H1 (cell line): Measurements from ENCODE around the gene IL26. TPM values are rescaled to one million over a fixed set of nuclear protein-coding genes. Genes with fewer than 3 reads are reported as not detected.

Experiments used
- CTCF ChIA-PET: fragments of 300-600 bp; sonication (Branson Sonifier 250); formaldehyde crosslinking; loops from one replicate; lab custom pipeline; 2021; ENCODE audit not compliant: partially characterized antibody; lab: Charles Lee
- POLR2A ChIA-PET: fragments of 300-600 bp; sonication (Branson Sonifier 250); formaldehyde crosslinking; loops from one replicate; lab custom pipeline; 2021; ENCODE audit warnings: inconsistent platforms; ENCODE audit not compliant: partially characterized antibody; lab: Charles Lee
- DNase-seq, 2 experiments: peaks; one replicate each; pipeline versions ENCODE4 v3.0.0 to v3.0.0-alpha.2; 2010 to 2022; ENCODE audit warnings: low spot score in 2 of 2, low read depth in 1 of 2, mixed read lengths in 1 of 2
- FAIRE-seq: peaks from 2 replicates; lab custom pipeline; 2011; peaks lifted over from hg19 to GRCh38; lab: Jason Lieb, UNC
- H2AFZ ChIP-seq: 2 replicates; pipeline ENCODE4 v1.8.1; 2012; ENCODE audit warnings: low read length, inconsistent platforms
- H2AK5ac ChIP-seq: 2 replicates; pipeline ENCODE4 v1.6.1; 2013; ENCODE audit warnings: low read depth, low read length
- H2BK120ac ChIP-seq: replicated peaks from 2 replicates; pipeline ENCODE3; 2013; ENCODE audit warnings: low read depth, low read length, inconsistent platforms
- H2BK12ac ChIP-seq: 2 replicates; pipeline ENCODE4 v1.6.1; 2013; ENCODE audit warnings: low read depth, low read length
- H2BK15ac ChIP-seq: 2 replicates; pipeline ENCODE4 v1.6.1; 2013; ENCODE audit warnings: low read length
- H2BK20ac ChIP-seq: 2 replicates; pipeline ENCODE4 v1.6.1; 2013; ENCODE audit warnings: low read length
- H2BK5ac ChIP-seq: 2 replicates; pipeline ENCODE4 v1.6.1; 2013; ENCODE audit warnings: low read depth, low read length
- H3K14ac ChIP-seq: 2 replicates; pipeline ENCODE4 v1.6.1; 2013; ENCODE audit warnings: inconsistent platforms; ENCODE audit not compliant: insufficient read length
- H3K18ac ChIP-seq: 2 replicates; pipeline ENCODE4 v1.6.1; 2013; ENCODE audit warnings: low read length; ENCODE audit errors: extremely low read depth
- H3K23ac ChIP-seq: 2 replicates; pipeline ENCODE4 v1.6.1; 2013; ENCODE audit warnings: inconsistent platforms; ENCODE audit not compliant: insufficient read length
- H3K23me2 ChIP-seq: 2 replicates; pipeline ENCODE4 v1.6.1; 2013; ENCODE audit warnings: low read depth, low read length
- H3K27ac ChIP-seq: 2 replicates; pipeline ENCODE4 v1.6.1; 2011; ENCODE audit warnings: low read depth, low read length, inconsistent platforms
- H3K27me3 ChIP-seq, 4 experiments: replicated peaks in 1 of 4; 1 replicate in 1 of 4; 2 replicates in 3 of 4; pipeline versions ENCODE4 v1.6.1 to v1.8.1; 2011 to 2013; ENCODE audit warnings: low read length in 3 of 4, mild to moderate bottlenecking in 3 of 4, inconsistent platforms in 2 of 4, mixed read lengths in 2 of 4, moderate library complexity in 1 of 4; ENCODE audit not compliant: control insufficient read depth in 3 of 4, insufficient read depth in 3 of 4; ENCODE audit errors: extremely low read depth in 1 of 4
- H3K36me3 ChIP-seq, 4 experiments: 2 replicates each; pipeline versions ENCODE4 v1.6.1 to v1.8.1; 2011 to 2013; ENCODE audit warnings: mild to moderate bottlenecking in 4 of 4, low read length in 3 of 4, moderate library complexity in 2 of 4, control low read depth in 1 of 4, inconsistent platforms in 1 of 4; ENCODE audit not compliant: insufficient read depth in 4 of 4, control insufficient read depth in 2 of 4
- H3K4ac ChIP-seq: replicated peaks from 2 replicates; pipeline ENCODE3; 2013; ENCODE audit warnings: low read length, low read depth, mixed read lengths, inconsistent platforms; ENCODE audit not compliant: insufficient read length
- H3K4me1 ChIP-seq, 4 experiments: replicated peaks in 1 of 4; 1 replicate in 1 of 4; 2 replicates in 3 of 4; pipeline versions ENCODE4 v1.6.1 to v1.8.1; 2011 to 2013; ENCODE audit warnings: low read length in 3 of 4, inconsistent platforms in 2 of 4, mixed read lengths in 1 of 4; ENCODE audit not compliant: insufficient read depth in 4 of 4, control insufficient read depth in 3 of 4
- H3K4me2 ChIP-seq, 2 experiments: 2 replicates each; pipeline versions ENCODE4 v1.6.1 to v1.8.1; 2011 to 2013; ENCODE audit warnings: low read depth in 2 of 2, low read length in 2 of 2, control low read depth in 1 of 2, inconsistent platforms in 1 of 2, mild to moderate bottlenecking in 1 of 2; ENCODE audit not compliant: insufficient read depth in 1 of 2
- H3K4me3 ChIP-seq, 4 experiments: fragments of 200-600, 300-600 bp in 1 of 4; sonication (generic), shearing (Covaris generic), sonication (Bioruptor Twin) in 1 of 4; 2 replicates each; pipeline versions ENCODE4 v1.5.1 to v1.8.1; 2011 to 2016; ENCODE audit warnings: low read length in 4 of 4, low read depth in 3 of 4, control low read depth in 2 of 4, inconsistent platforms in 2 of 4, mild to moderate bottlenecking in 2 of 4, mixed read lengths in 1 of 4, moderate library complexity in 1 of 4; ENCODE audit not compliant: insufficient read depth in 2 of 4; ENCODE audit errors: extremely low read depth in 1 of 4
- H3K56ac ChIP-seq: replicated peaks from 2 replicates; pipeline ENCODE3; 2013; ENCODE audit warnings: low read depth, mild to moderate bottlenecking, mixed read lengths, low read length, inconsistent platforms; ENCODE audit not compliant: insufficient read length
- H3K79me1 ChIP-seq: 2 replicates; pipeline ENCODE4 v1.6.1; 2013; ENCODE audit warnings: low read depth, low read length, control low read depth
- H3K79me2 ChIP-seq, 2 experiments: 2 replicates each; pipeline versions ENCODE4 v1.6.1 to v1.8.1; 2012 to 2013; ENCODE audit warnings: low read length in 2 of 2, mild to moderate bottlenecking in 2 of 2, inconsistent platforms in 1 of 2; ENCODE audit not compliant: insufficient read depth in 2 of 2, control insufficient read depth in 1 of 2
- H3K9ac ChIP-seq, 4 experiments: replicated peaks in 1 of 4; 1 replicate in 1 of 4; 2 replicates in 3 of 4; pipeline versions ENCODE4 v1.6.1 to v1.8.1; 2011 to 2013; ENCODE audit warnings: low read depth in 3 of 4, low read length in 3 of 4, control low read depth in 2 of 4, mild to moderate bottlenecking in 2 of 4, moderate library complexity in 2 of 4, inconsistent platforms in 1 of 4; ENCODE audit errors: extremely low read depth in 1 of 4
- H3K9me3 ChIP-seq, 2 experiments: 2 replicates each; pipeline versions ENCODE4 v1.6.1 to v1.8.1; 2012 to 2013; ENCODE audit warnings: mild to moderate bottlenecking in 2 of 2, moderate library complexity in 2 of 2, control low read depth in 1 of 2, inconsistent platforms in 1 of 2, low read depth in 1 of 2, low read length in 1 of 2, mixed read lengths in 1 of 2; ENCODE audit not compliant: insufficient read depth in 2 of 2
- H4K20me1 ChIP-seq, 2 experiments: replicated peaks in 1 of 2; 2 replicates each; pipeline versions ENCODE3 to v1.8.1; 2011 to 2013; ENCODE audit warnings: inconsistent platforms in 2 of 2, low read length in 2 of 2, mild to moderate bottlenecking in 1 of 2; ENCODE audit not compliant: insufficient read depth in 2 of 2, control insufficient read depth in 1 of 2
- H4K5ac ChIP-seq: 2 replicates; pipeline ENCODE4 v1.6.1; 2013; ENCODE audit warnings: low read length, low read depth, mixed read lengths, inconsistent platforms; ENCODE audit not compliant: insufficient read length
- H4K8ac ChIP-seq: 2 replicates; pipeline ENCODE4 v1.8.0; 2013; ENCODE audit warnings: mild to moderate bottlenecking, moderate library complexity, low read length, inconsistent platforms; ENCODE audit not compliant: insufficient read depth; ENCODE audit errors: extremely low read depth
- H4K91ac ChIP-seq: replicated peaks from 2 replicates; pipeline ENCODE3; 2013; ENCODE audit warnings: low read length, mixed read lengths, inconsistent platforms; ENCODE audit not compliant: insufficient read length
- KDM1A ChIP-seq: fragments of 200-600, 300-600 bp; sonication (generic); IDR thresholded peaks from 2 replicates; pipeline ENCODE4 v1.7.1; 2016; ENCODE audit warnings: mild to moderate bottlenecking, low read length, borderline replicate concordance
- RAD21 ChIP-seq, 2 experiments: IDR thresholded peaks in 1 of 2; conservative IDR thresholded peaks in 1 of 2; 2 replicates each; pipeline ENCODE4 v1.6.1; 2011; ENCODE audit warnings: low read depth in 2 of 2, low read length in 2 of 2, improper control_type of control experiment in 1 of 2, inconsistent platforms in 1 of 2, mild to moderate bottlenecking in 1 of 2, moderate library complexity in 1 of 2
- SUZ12 ChIP-seq: fragments of 200-600 bp; sonication (generic); IDR thresholded peaks from 2 replicates; pipeline ENCODE4 v1.6.1; 2012; ENCODE audit warnings: mild to moderate bottlenecking, inconsistent platforms, low read length, moderate library complexity, mixed read lengths
- YY1 ChIP-seq: IDR thresholded peaks from 2 replicates; pipeline ENCODE4 v1.6.1; 2011; ENCODE audit warnings: low read depth, mild to moderate bottlenecking, low read length
- WGBS, 2 experiments: shearing (Covaris generic) in 1 of 2; methylation state at CpG; one replicate each; pipeline versions ENCODE4 v1.1.6 to v1.1.7; 2013 to 2015; ENCODE audit warnings: low lambda C conversion rate in 2 of 2, mixed read lengths in 2 of 2, inconsistent platforms in 1 of 2, low coverage in 1 of 2, missing lambda C conversion rate in 1 of 2; ENCODE audit not compliant: insufficient replicate concordance in 2 of 2, insufficient coverage in 1 of 2, insufficient read length in 1 of 2; ENCODE audit errors: extremely low coverage in 1 of 2, missing lambda C conversion rate in 1 of 2; 5-methylcytosine and 5-hydroxymethylcytosine counted together
- polyA plus RNA-seq, 7 experiments: library from polyadenylated mRNA; depleted of rRNA in 3 of 7; stranded (reverse) in 5 of 7; unstranded in 2 of 7; fragments of >200 nt in 5 of 7; fragments of 200-250 nt in 2 of 7; gene quantifications; 1 replicate in 5 of 7; 2 replicates in 1 of 7; 4 replicates in 1 of 7; pipeline versions ENCODE4 v1.2.1 to v1.2.3, GENCODE V29; 2011 to 2013; ENCODE audit warnings: missing spikeins in 2 of 7, mixed read lengths in 2 of 7
- total RNA-seq: library from RNA; stranded (reverse); fragmentation: NEBNext Ultra II Directional; extraction: Animal tissue kit (Norgen Biotek cat#: 25700); gene quantifications from 2 replicates; pipeline ENCODE4 v1.2.1, GENCODE V29; 2021

Gene IL26
- total and polyA plus RNA-seq, 2 of the 8 experiments (the other 6 are each of a cell fraction or from before 2014, with no cell fraction given) = not detected

- H3K27me3 ChIP-seq = no peaks in the 10 kb centered on the region
- no peaks in the 10 kb centered on the region for H3K36me3 ChIP-seq
- no peak overlapping the region for H2BK120ac ChIP-seq
- H4K20me1 ChIP-seq = no peaks in the 10 kb centered on the region
- ChIA-PET POLR2A (no interaction called here), CTCF (no interaction called here)
- no peak overlapping the region for H2BK15ac ChIP-seq
- H3K4me2 ChIP-seq = no peak overlapping the region
- no peaks in the 10 kb centered on the region for H3K23me2 ChIP-seq
- H3K79me1 ChIP-seq = no peaks in the 10 kb centered on the region
- H3K4ac ChIP-seq = no peak overlapping the region
- H3K27ac ChIP-seq = no peak overlapping the region
- H4K91ac ChIP-seq = no peak overlapping the region
- H4K5ac ChIP-seq = no peak overlapping the region
- no peaks in the 10 kb centered on the region for H3K79me2 ChIP-seq
- no peak overlapping the region for H3K9ac ChIP-seq
- H3K4me1 ChIP-seq = 0 out of 7 replicates have a peak, but pooled peaks cover 0 to 3% (median 0%) of the 10 kb centered on the region in 4 experiments
- whole genome bisulfite sequencing, 2 experiments = 81% methylated on average over 1 of the region's 1 CpG; no CpG with 5 or more reads in 1 of the 2 experiments
- no peak overlapping the region for H2BK12ac ChIP-seq
- H2BK5ac ChIP-seq = no peak overlapping the region
- no peak overlapping the region for H2BK20ac ChIP-seq
- no peak overlapping the region for H3K18ac ChIP-seq
- no peak overlapping the region for H2AFZ ChIP-seq
- no peaks in the 10 kb centered on the region for H3K9me3 ChIP-seq
- no peak for TF ChIP-seq RAD21 (IDR thresholded peaks at IDR 0.05 in 1 of 2, conservative IDR thresholded peaks at IDR 0.05 in 1 of 2; ENCODE audit: low read depth in 2 of 2, low read length in 2 of 2)
- no peak for TF ChIP-seq YY1
- TF ChIP-seq KDM1A = no peak
- TF ChIP-seq SUZ12 = no peak
- H3K56ac ChIP-seq = no peak overlapping the region
- H2AK5ac ChIP-seq = no peak overlapping the region
- DNase-seq = no peak
- no peak overlapping the region for H4K8ac ChIP-seq
- no peak overlapping the region for H3K4me3 ChIP-seq
- H3K23ac ChIP-seq = no peak overlapping the region
- no peak overlapping the region for H3K14ac ChIP-seq
- no peak for FAIRE-seq
These were observed 37.8 kb upstream of the IL26 start for GRCh38 chr12:68263366-68263765.
